B cell (primary cell): Measurements from ENCODE around the gene UQCC3. TPM values are rescaled to one million over a fixed set of nuclear protein-coding genes. Genes with fewer than 3 reads are reported as not detected.

Source experiments
- ATAC-seq: fragments of 200-7000 bp; cut with Tn5 transposase; one replicate; pipeline ENCODE4 v1.10.0; 2021; ENCODE audit warnings: low read depth, mild to moderate bottlenecking, moderate number of reproducible peaks, moderate library complexity
- CTCF ChIA-PET: fragments of 350-600 bp; sonication (Branson Sonifier 250); formaldehyde crosslinking; loops from one replicate; lab custom pipeline; 2021; ENCODE audit warnings: antibody characterized with exemption, inconsistent platforms; lab: Charles Lee
- POLR2A ChIA-PET: fragments of 350-600 bp; sonication (Branson Sonifier 250); formaldehyde crosslinking; loops from one replicate; lab custom pipeline; 2021; ENCODE audit warnings: antibody characterized with exemption; lab: Charles Lee
- DNase-seq: peaks from one replicate; pipeline ENCODE4 v3.0.0; 2013
- H2AFZ ChIP-seq: 2 replicates; pipeline ENCODE4 v1.6.1; 2012; ENCODE audit warnings: mild to moderate bottlenecking, low read depth, low read length; ENCODE audit not compliant: insufficient read depth, poor library complexity, severe bottlenecking
- H3K27ac ChIP-seq, 2 donors: 1 replicate in 1 of 2; 2 replicates in 1 of 2; pipeline ENCODE4 v1.5.1; 2012 to 2013; ENCODE audit warnings: low read length in 2 of 2, mild to moderate bottlenecking in 2 of 2, moderate library complexity in 1 of 2
- H3K27me3 ChIP-seq, 4 experiments: fragments of 200-600 bp in 1 of 4; sonication (generic) in 1 of 4; replicated peaks in 1 of 4; 1 replicate in 2 of 4; 2 replicates in 2 of 4; pipeline versions ENCODE4 v1.6.1 to v1.7.0; 2013 to 2016; ENCODE audit warnings: low read length in 3 of 4, mild to moderate bottlenecking in 2 of 4, mixed read lengths in 1 of 4, moderate library complexity in 1 of 4; ENCODE audit not compliant: insufficient read depth in 4 of 4, control insufficient read depth in 3 of 4; ENCODE audit errors: control extremely low read depth in 1 of 4
- H3K36me3 ChIP-seq, 2 experiments: replicated peaks in 1 of 2; 1 replicate in 1 of 2; 2 replicates in 1 of 2; pipeline versions ENCODE4 v1.6.1 to v1.7.1; 2013; ENCODE audit warnings: low read length in 1 of 2; ENCODE audit not compliant: insufficient read depth in 2 of 2, control insufficient read depth in 1 of 2; ENCODE audit errors: control extremely low read depth in 1 of 2, extremely low read depth in 1 of 2
- H3K4me1 ChIP-seq, 2 donors: fragments of 200-600 bp in 1 of 2; sonication (generic) in 1 of 2; 1 replicate in 1 of 2; 2 replicates in 1 of 2; pipeline versions ENCODE4 v1.5.1 to v1.6.1; 2013 to 2017; ENCODE audit warnings: low read length in 2 of 2; ENCODE audit not compliant: control insufficient read depth in 2 of 2, insufficient read depth in 2 of 2
- H3K4me2 ChIP-seq: replicated peaks from 2 replicates; pipeline ENCODE3; 2012; ENCODE audit warnings: mild to moderate bottlenecking, low read depth, low read length; ENCODE audit not compliant: poor library complexity, severe bottlenecking
- H3K4me3 ChIP-seq, 5 experiments: fragments of 200-600 bp in 1 of 5; sonication (generic) in 1 of 5; 1 replicate in 3 of 5; 2 replicates in 2 of 5; pipeline versions ENCODE4 v1.5.1 to v1.7.0; 2011 to 2016; ENCODE audit warnings: low read length in 4 of 5, mild to moderate bottlenecking in 4 of 5, low read depth in 2 of 5, control low read depth in 1 of 5, moderate library complexity in 1 of 5; ENCODE audit not compliant: insufficient read depth in 1 of 5; ENCODE audit errors: control extremely low read depth in 1 of 5, extremely low read depth in 1 of 5
- H3K79me2 ChIP-seq: fragments of 200-600 bp; sonication (generic); one replicate; pipeline ENCODE4 v1.6.0; 2016; ENCODE audit warnings: low read length; ENCODE audit not compliant: control insufficient read depth, insufficient read depth
- H3K9ac ChIP-seq: fragments of 200-600 bp; sonication (generic); 2 replicates; pipeline ENCODE4 v1.6.1; 2017; ENCODE audit warnings: mild to moderate bottlenecking, low read length, moderate library complexity
- H3K9me3 ChIP-seq, 3 donors: one replicate each; pipeline versions ENCODE4 v1.6.1 to v1.7.1; 2013; ENCODE audit warnings: low read length in 2 of 3; ENCODE audit not compliant: control insufficient read depth in 2 of 3, insufficient read depth in 1 of 3; ENCODE audit errors: control extremely low read depth in 1 of 3
- H4K20me1 ChIP-seq: 2 replicates; pipeline ENCODE4 v1.6.0; 2012; ENCODE audit warnings: mild to moderate bottlenecking, low read length; ENCODE audit not compliant: insufficient read depth, control insufficient read depth, poor library complexity, severe bottlenecking
- H3K27ac Mint-ChIP-seq: one replicate; pipeline ENCODE4 v1.8.0; 2021; ENCODE audit warnings: mixed read lengths
- H3K27me3 Mint-ChIP-seq: one replicate; pipeline ENCODE4 v1.8.0; 2021; ENCODE audit warnings: mixed read lengths
- H3K4me1 Mint-ChIP-seq: one replicate; pipeline ENCODE4 v1.8.0; 2021; ENCODE audit warnings: mixed read lengths
- H3K4me3 Mint-ChIP-seq: one replicate; pipeline ENCODE4 v1.8.0; 2021; ENCODE audit warnings: mixed read lengths
- H3K9me3 Mint-ChIP-seq: one replicate; pipeline ENCODE4 v1.8.0; 2022; ENCODE audit warnings: mixed read lengths; ENCODE audit not compliant: insufficient read depth
- CTCF ChIP-seq: fragments of 200-600 bp; IDR thresholded peaks from one replicate; pipeline ENCODE4 v1.8.0; 2022; ENCODE audit warnings: antibody characterized with exemption, mild to moderate bottlenecking
- EZH2 ChIP-seq: IDR thresholded peaks from 2 replicates; pipeline ENCODE4 v1.6.1; 2012; ENCODE audit warnings: borderline replicate concordance, low read depth, mild to moderate bottlenecking, moderate library complexity, low read length; ENCODE audit not compliant: insufficient read depth, poor library complexity, severe bottlenecking
- WGBS: methylation state at CpG from one replicate; pipeline ENCODE4 v1.1.5; 2013; ENCODE audit warnings: missing lambda C conversion rate; ENCODE audit not compliant: insufficient coverage; 5-methylcytosine and 5-hydroxymethylcytosine counted together
- intact Hi-C: fragments of 100-400 bp; cut with micrococcal nuclease; formaldehyde crosslinking; loops from one replicate; pipeline ENCODE4 v1.10.0; 2022
- polyA plus RNA-seq: library from polyadenylated mRNA; depleted of rRNA; stranded (reverse); fragments of >200 nt; gene quantifications from 2 replicates; pipeline ENCODE4 v1.2.3, GENCODE V29; 2012
- total RNA-seq, 2 donors: library from RNA; stranded (reverse); fragments of 120-200 nt in 1 of 2; gene quantifications; 1 replicate in 1 of 2; 2 replicates in 1 of 2; pipeline versions ENCODE4 v1.2.3 to v1.2.4, GENCODE V29; 2013 to 2022

Gene UQCC3
- total and polyA plus RNA-seq, 2 donors (not counting 1 experiment from before 2014, with no cell fraction given), result 5.6 to 6.5 TPM

- H3K4me2 ChIP-seq, result peak overlapping the region; percentile 95
- H3K79me2 ChIP-seq, result peaks cover 25% of the 10 kb centered on the region
- Mint-ChIP-seq H3K27ac (peak overlapping the region; percentile 95), H3K9me3 (no peaks in the 10 kb centered on the region), H3K4me1 (peaks cover 65% of the 10 kb centered on the region), H3K27me3 (no peaks in the 10 kb centered on the region), H3K4me3 (peak overlapping the region; percentile 92)
- intact Hi-C loops, result no loop called here
- TF ChIP-seq CTCF, result no peak
- no peak for TF ChIP-seq EZH2
- no peak for ATAC-seq
- no peaks in the 10 kb centered on the region for H3K9me3 ChIP-seq
- H3K9ac ChIP-seq, result peak overlapping the region; percentile 89
- WGBS, result 69% methylated on average over 7 of the region's 7 CpGs
- ChIA-PET POLR2A (interaction anchor here (0.6 to 6.5 kb wide), 17 partner anchors 17 to 171 kb away, joined by 3 to 66 read pairs (median 9); partner anchors contain the start of genes C11orf98, CSKMT, HNRNPUL2 and INTS5), CTCF (interaction anchor here (1.0 to 1.4 kb wide), 3 partner anchors 38 to 116 kb away, joined by 3 read pairs; partner anchors contain the start of genes C11orf98, CSKMT and UQCC3)
- peaks cover 39 to 52% of the 10 kb centered on the region in 2 donors for H3K4me1 ChIP-seq
- peak overlapping the region; percentile 90 to 93 for H3K27ac ChIP-seq
- H2AFZ ChIP-seq, result peak overlapping the region; percentile 99
- H3K4me3 ChIP-seq, result peak overlapping the region; percentile 18 to 91 (median 73)
- DNase-seq, result no peak
- H3K27me3 ChIP-seq, result no peaks in the 10 kb centered on the region
- peaks cover 0 to 38% of the 10 kb centered on the region in 2 experiments for H3K36me3 ChIP-seq
- H4K20me1 ChIP-seq, result no peaks in the 10 kb centered on the region
Measured at GRCh38 chr11:62710001-62710345, 38.5 kb downstream of the UQCC3 start.

GRCh38 chr11:62712276-62712812 lies 40.9 kb downstream of the UQCC3 start:
- TF ChIP-seq EZH2 (no peak), CTCF (no peak)
- Mint-ChIP-seq H3K27me3 (no peaks in the 10 kb centered on the region), H3K27ac (peak overlapping the region; percentile 64), H3K4me1 (peaks cover 43% of the 10 kb centered on the region), H3K4me3 (no peak overlapping the region), H3K9me3 (no peaks in the 10 kb centered on the region)
- H3K79me2 ChIP-seq, result peaks cover 42% of the 10 kb centered on the region
- no peak overlapping the region for H3K4me3 ChIP-seq
- H3K9me3 ChIP-seq, result no peaks in the 10 kb centered on the region
- peak overlapping the region in 1 of 2 donors; percentile 51 for H3K27ac ChIP-seq
- H3K9ac ChIP-seq, result no peak overlapping the region
- no peak overlapping the region for H3K4me2 ChIP-seq
- H3K36me3 ChIP-seq, result peaks cover 2 to 61% of the 10 kb centered on the region in 2 experiments
- no peak for DNase-seq
- intact Hi-C loops, result no loop called here
- H3K27me3 ChIP-seq, result no peaks in the 10 kb centered on the region
- H4K20me1 ChIP-seq, result peaks cover 6% of the 10 kb centered on the region
- ChIA-PET CTCF (no interaction called here), POLR2A (interaction anchor here (0.6 to 1.0 kb wide), 2 partner anchors 129 to 140 kb away, joined by 3 to 4 read pairs; no protein-coding TSS in a partner anchor)
- no peak for ATAC-seq
- WGBS, result 100% methylated on average over 1 of the region's 6 CpGs
- no peak overlapping the region for H2AFZ ChIP-seq
- peaks cover 22 to 33% of the 10 kb centered on the region in 2 donors for H3K4me1 ChIP-seq
